Gastroesophageal sphincter (tissue), 4 donors: ENCODE measurements around the gene PXDC1. TPM values are rescaled to one million over a fixed set of nuclear protein-coding genes. Genes with fewer than 3 reads are reported as not detected.

Experiments used
- ATAC-seq: fragments of 150-250 bp; one replicate; pipeline ENCODE4 v1.9.1; 2016; ENCODE audit warnings: mild to moderate bottlenecking, moderate library complexity
- H3K27ac ChIP-seq, 4 donors: fragments of 200-600 bp; sonication (generic) in 3 of 4; 1 replicate in 3 of 4; 2 replicates in 1 of 4; pipeline ENCODE4 v1.5.1; 2016 to 2019
- H3K27me3 ChIP-seq: fragments of 200-600 bp; sonication (generic); one replicate; pipeline ENCODE4 v1.5.1; 2019
- H3K36me3 ChIP-seq, 2 donors: fragments of 200-600 bp; sonication (generic); one replicate each; pipeline ENCODE4 v1.5.1; 2019; ENCODE audit warnings: control low read depth in 1 of 2
- H3K4me1 ChIP-seq, 3 donors: fragments of 200-600 bp; sonication (generic); 1 replicate in 2 of 3; 2 replicates in 1 of 3; pipeline ENCODE4 v1.5.1; 2016 to 2019; ENCODE audit warnings: control low read depth in 2 of 3
- H3K4me3 ChIP-seq, 2 donors: fragments of 200-600 bp; sonication (generic); one replicate each; pipeline ENCODE4 v1.5.1; 2019; ENCODE audit warnings: mild to moderate bottlenecking in 1 of 2, moderate library complexity in 1 of 2
- H3K9me3 ChIP-seq, 3 donors: fragments of 200-600 bp; sonication (generic); one replicate each; pipeline ENCODE4 v1.5.1; 2017 to 2019; ENCODE audit warnings: control low read depth in 2 of 3
- CTCF ChIP-seq, 4 experiments: fragments of 200-600 bp in 2 of 4; fragments of 450-650 bp in 2 of 4; sonication (generic) in 1 of 4; IDR thresholded peaks; one replicate each; pipeline ENCODE4 v1.5.1; 2017 to 2019; ENCODE audit warnings: antibody characterized with exemption in 4 of 4, mild to moderate bottlenecking in 2 of 4, moderate library complexity in 2 of 4
- EP300 ChIP-seq: sonication (generic); formaldehyde crosslinking; IDR thresholded peaks from one replicate; pipeline ENCODE4 v1.6.1; 2017; ENCODE audit warnings: antibody characterized with exemption, mild to moderate bottlenecking
- POLR2A ChIP-seq, 2 donors: fragments of 450-650 bp; IDR thresholded peaks; one replicate each; pipeline ENCODE4 v1.6.1; 2017; ENCODE audit warnings: antibody characterized with exemption in 2 of 2, mild to moderate bottlenecking in 2 of 2, moderate library complexity in 1 of 2
- POLR2AphosphoS5 ChIP-seq: sonication (generic); formaldehyde crosslinking; IDR thresholded peaks from one replicate; pipeline ENCODE4 v1.6.1; 2017; ENCODE audit warnings: antibody characterized with exemption
- WGBS, 2 donors: methylation state at CpG; one replicate each; pipeline ENCODE4 v1.1.5; 2018; ENCODE audit warnings: low coverage in 1 of 2; 5-methylcytosine and 5-hydroxymethylcytosine counted together
- total RNA-seq, 4 donors: library from RNA; depleted of rRNA; stranded (reverse); fragments of >200 nt; gene quantifications; one replicate each; pipeline ENCODE4 v1.1.0, GENCODE V29; 2016

The PXDC1 gene
- total RNA-seq, 4 donors from 2014 or later = 78.3 to 182 (median 152) TPM

DNA sequence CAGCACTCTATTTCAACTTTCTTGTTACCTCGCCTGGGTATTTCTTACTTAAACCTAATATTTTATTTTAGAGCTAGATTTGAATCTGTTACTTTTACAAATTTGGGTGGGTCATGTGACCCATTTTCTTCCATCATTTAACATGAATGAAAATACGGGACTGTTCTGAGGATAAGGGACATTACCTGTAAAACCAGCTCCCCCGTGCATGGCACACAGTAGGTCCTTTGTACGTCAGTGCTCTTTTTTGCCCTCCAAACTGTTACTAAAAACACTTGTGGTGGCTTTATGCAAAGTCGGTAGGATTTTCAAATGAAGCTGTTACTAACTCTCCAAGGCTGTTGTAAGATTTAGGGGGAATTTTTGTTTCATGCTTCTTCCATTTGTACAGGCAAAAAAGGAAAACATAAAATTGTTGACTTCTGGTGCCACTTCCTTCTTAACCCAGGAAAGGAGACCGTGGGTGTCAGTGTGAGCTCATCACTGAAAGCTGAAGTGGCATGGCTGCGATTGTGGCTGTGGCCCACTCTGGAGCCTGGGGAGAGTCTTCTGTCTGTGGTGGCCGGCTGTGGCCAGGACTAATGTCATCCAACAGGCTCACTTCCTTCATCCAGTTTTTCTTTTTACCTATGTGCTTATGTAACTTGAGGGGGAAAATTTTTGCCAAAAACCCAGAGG lies 40.2 kb upstream of the PXDC1 start:
- Histone ChIP-seq H3K27ac (no peak overlapping the region), H3K4me3 (no peak overlapping the region), H3K9me3 (no peaks in the 10 kb centered on the region), H3K27me3 (no peaks in the 10 kb centered on the region), H3K36me3 (no peaks in the 10 kb centered on the region), H3K4me1 (peaks cover 0 to 6% (median 0%) of the 10 kb centered on the region in 3 donors)
- no peak for TF ChIP-seq CTCF (IDR thresholded peaks at IDR 0.05)
- TF ChIP-seq POLR2A (IDR thresholded peaks at IDR 0.05) = no peak
- no peak for TF ChIP-seq EP300
- TF ChIP-seq POLR2AphosphoS5 = no peak
- 80 to 90% methylated on average over 5 to 8 of the region's 8 CpGs for WGBS, 2 donors
- no peak for ATAC-seq

DNA sequence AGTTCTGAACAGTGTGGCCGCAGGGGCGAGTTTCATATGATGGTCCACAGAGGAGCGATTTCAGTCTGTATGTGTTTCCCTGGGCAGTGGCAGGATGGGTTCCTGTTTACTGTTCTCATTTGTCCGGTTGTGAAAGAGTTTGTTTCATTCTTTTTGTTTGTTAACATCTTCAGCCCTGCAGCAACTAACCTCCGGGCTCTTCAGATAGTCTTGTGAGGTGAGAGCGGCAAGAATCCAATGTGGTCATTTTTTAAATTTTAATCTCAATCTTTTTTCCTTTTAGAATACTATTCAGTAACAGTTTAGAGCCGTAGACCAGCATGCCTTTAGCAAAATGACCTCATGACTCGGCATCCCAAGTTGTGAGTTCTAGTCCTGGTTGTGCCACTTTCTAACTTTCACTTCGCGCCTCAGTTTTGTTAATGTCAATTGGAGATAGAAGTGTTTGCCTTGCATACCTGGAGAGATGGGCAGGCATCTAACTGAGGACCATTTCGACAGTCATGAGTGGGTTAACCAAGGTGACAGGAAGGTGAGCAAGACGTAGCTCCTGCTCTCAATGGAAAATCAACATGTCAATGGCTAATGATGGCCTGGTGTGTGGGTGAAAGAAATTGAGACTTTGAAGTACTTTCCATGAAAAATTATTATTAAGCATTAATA lies 38.5 kb upstream of the PXDC1 start:
- Histone ChIP-seq H3K27ac (peak overlapping the region in 3 of 4 donors; percentile 26 to 49 (median 33)), H3K4me3 (no peak overlapping the region), H3K27me3 (no peaks in the 10 kb centered on the region), H3K4me1 (no peaks in the 10 kb centered on the region), H3K9me3 (no peaks in the 10 kb centered on the region), H3K36me3 (no peaks in the 10 kb centered on the region)
- 93% methylated on average over 8 to 9 of the region's 12 CpGs for WGBS, 2 donors
- TF ChIP-seq EP300 = no peak
- no peak for TF ChIP-seq POLR2AphosphoS5
- TF ChIP-seq CTCF (IDR thresholded peaks at IDR 0.05) = no peak
- TF ChIP-seq POLR2A (IDR thresholded peaks at IDR 0.05) = no peak
- no peak for ATAC-seq

DNA sequence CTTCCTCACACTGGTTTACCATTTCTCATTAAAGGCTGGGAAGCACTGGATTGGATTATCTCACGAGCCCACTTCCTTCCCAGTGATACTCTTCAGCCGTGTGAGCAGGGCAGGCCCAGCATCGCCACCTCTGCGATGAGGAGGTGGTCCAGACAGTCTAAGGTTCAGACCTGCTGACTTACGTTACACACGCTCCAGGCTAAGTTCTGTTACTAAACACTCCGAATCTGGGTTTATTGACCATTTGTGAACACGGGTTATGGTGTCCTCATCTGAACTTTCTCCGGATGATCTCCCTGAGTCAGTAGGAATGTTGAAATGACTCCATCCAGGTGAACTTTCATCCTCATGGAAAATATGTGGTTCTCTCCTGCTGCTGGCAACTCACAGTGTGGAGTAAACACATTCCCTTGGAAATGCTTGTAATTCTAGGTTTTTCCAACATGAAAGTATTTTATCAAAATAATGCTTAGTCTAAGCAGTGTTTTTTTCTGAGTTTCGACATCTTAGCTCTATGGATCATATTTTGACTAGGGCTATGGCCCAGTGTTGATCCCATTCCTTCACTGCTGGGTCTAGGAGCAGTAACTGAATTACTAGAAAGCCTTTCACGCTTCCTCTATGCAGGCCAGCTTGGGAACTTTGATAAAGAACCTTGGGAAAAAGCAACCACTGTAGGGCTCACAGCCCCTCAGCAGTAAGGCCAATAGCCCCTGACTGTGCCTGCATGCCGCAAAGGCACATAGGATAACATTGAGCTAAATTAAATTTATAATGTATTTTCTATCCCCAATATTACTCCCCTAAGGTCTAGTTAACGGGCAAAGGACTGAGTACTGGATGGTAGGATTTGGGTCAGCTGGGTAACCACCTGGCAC lies 37.7 kb upstream of the PXDC1 start:
- WGBS, 2 donors = 50 to 85% methylated on average over 6 to 11 of the region's 13 CpGs
- no peaks in the 10 kb centered on the region for H3K36me3 ChIP-seq
- peak overlapping the region in 3 of 4 donors; percentile 26 to 49 (median 39) for H3K27ac ChIP-seq
- TF ChIP-seq POLR2A (IDR thresholded peaks at IDR 0.05) (no peak), POLR2AphosphoS5 (peak; percentile 21), EP300 (no peak)
- H3K4me3 ChIP-seq = no peak overlapping the region
- H3K4me1 ChIP-seq = no peaks in the 10 kb centered on the region
- H3K27me3 ChIP-seq = no peaks in the 10 kb centered on the region
- peak; percentile 47 for ATAC-seq
- no peaks in the 10 kb centered on the region for H3K9me3 ChIP-seq

- ATAC-seq = peak; percentile 62
- Histone ChIP-seq H3K4me1 (no peaks in the 10 kb centered on the region), H3K27ac (peak overlapping the region in 3 of 4 donors; percentile 26 to 39 (median 32)), H3K27me3 (no peaks in the 10 kb centered on the region), H3K9me3 (no peaks in the 10 kb centered on the region), H3K36me3 (no peaks in the 10 kb centered on the region), H3K4me3 (no peak overlapping the region)
- TF ChIP-seq POLR2A (IDR thresholded peaks at IDR 0.05) (no peak), CTCF (IDR thresholded peaks at IDR 0.05) (no peak), POLR2AphosphoS5 (no peak), EP300 (no peak)
- 83 to 85% methylated on average over 3 to 4 of the region's 12 CpGs for WGBS, 2 donors
Observed at GRCh38 chr6:3788408-3789017, 37.0 kb upstream of the PXDC1 start.

- H3K36me3 ChIP-seq = no peaks in the 10 kb centered on the region
- 87 to 88% methylated on average over 3 of the region's 4 CpGs for WGBS, 2 donors
- H3K4me3 ChIP-seq = no peak overlapping the region
- TF ChIP-seq EP300 (no peak), POLR2A (IDR thresholded peaks at IDR 0.05) (no peak), CTCF (IDR thresholded peaks at IDR 0.05) (no peak), POLR2AphosphoS5 (no peak)
- no peaks in the 10 kb centered on the region for H3K4me1 ChIP-seq
- no peak for ATAC-seq
- H3K27me3 ChIP-seq = no peaks in the 10 kb centered on the region
- no peaks in the 10 kb centered on the region for H3K9me3 ChIP-seq
- H3K27ac ChIP-seq = no peak overlapping the region
Observed at GRCh38 chr6:3786141-3786540, 34.6 kb upstream of the PXDC1 start.
